NCI-H128 (cell line): ENCODE measurements around the gene AHNAK2.
A peak's percentile ranks its signal among the peaks of the same experiment; 100 is the strongest.

ENCODE experiments used
- DNase-seq: peaks from one replicate; lab custom pipeline; 2025; ENCODE audit not compliant: unreplicated experiment; lab: John Stamatoyannopoulos, UW

Gene AHNAK2

DNA sequence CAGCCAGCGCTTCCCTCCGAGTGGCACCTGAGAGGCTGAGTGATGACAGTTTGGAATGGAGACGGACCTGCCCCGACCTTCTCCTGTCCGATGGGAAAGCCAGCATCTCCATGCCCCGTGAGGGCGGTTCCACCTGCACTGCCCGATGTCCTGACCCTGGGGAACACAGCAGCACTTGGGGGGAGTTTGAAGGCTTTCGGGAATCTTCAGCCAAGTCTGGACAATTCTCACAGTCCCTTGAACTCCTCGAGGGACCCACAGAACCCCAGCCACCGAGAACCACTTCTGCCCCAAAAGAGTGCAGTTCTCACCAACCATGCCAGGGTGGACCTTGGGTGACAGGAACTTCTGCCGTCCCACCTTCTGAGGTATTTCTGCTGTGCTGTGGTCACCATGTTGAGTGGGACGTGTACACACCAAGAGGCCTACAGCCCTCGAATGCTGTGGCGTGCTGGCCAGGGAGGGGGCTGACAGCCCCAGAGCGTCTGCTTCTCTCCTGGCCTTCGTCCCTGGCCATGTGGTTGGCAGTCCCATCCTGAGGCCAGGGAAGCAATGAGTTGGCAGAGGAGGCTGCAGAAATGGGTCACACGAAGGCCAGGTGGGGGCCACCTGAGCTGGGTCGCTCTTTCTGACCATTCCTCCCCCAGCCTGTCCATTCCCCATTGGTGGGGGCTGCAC, 8.5 kb upstream of the AHNAK2 start:
- DNase-seq: no peak

DNA sequence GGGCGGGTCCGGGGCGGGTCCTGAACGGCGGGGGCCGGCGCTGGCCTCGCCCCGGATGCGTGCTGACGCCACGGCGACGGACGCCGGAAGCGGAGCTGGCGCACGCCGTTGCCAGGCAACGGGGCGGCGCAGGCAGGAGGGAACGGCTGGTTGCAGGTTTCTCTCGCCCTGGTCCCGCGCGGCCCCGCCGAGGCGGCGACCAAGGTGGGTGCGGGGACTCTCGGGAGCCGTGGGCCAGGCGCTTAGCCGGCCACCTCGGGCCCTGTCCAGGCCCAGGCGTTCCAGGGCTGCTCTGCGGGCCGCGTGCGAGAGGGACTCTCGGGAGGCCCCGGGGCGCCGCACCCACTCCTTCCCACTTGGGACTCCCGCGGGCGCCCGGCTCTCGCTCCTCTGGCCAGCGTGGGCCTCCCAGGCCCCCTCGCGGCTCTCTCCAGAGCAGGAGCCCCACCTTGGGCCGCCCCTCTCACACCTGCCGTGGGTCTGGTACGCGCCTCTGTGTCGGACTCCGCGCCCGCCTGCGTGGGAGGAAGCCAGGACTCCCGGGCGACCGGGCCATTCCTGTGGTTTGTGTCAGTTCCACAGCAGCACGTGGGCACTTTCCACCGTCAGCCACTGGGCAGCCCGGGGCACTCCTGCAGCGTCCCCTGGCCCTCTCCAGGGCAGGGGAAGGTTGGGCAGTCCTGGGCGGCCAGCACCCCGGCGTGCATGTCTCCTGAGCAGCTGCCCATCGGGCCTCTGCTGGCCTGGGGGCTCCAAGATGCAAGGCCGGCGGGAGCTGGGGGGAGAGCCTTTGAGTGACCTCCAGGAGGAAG, 7.7 kb upstream of the AHNAK2 start, which contains the start of gene CLBA1:
CLBA1 (plus strand) TSS at position 114 of the 812 bp plus-strand sequence; CDS start at position 758, 644 bp downstream.
- DNase-seq: peak; percentile 83

DNA sequence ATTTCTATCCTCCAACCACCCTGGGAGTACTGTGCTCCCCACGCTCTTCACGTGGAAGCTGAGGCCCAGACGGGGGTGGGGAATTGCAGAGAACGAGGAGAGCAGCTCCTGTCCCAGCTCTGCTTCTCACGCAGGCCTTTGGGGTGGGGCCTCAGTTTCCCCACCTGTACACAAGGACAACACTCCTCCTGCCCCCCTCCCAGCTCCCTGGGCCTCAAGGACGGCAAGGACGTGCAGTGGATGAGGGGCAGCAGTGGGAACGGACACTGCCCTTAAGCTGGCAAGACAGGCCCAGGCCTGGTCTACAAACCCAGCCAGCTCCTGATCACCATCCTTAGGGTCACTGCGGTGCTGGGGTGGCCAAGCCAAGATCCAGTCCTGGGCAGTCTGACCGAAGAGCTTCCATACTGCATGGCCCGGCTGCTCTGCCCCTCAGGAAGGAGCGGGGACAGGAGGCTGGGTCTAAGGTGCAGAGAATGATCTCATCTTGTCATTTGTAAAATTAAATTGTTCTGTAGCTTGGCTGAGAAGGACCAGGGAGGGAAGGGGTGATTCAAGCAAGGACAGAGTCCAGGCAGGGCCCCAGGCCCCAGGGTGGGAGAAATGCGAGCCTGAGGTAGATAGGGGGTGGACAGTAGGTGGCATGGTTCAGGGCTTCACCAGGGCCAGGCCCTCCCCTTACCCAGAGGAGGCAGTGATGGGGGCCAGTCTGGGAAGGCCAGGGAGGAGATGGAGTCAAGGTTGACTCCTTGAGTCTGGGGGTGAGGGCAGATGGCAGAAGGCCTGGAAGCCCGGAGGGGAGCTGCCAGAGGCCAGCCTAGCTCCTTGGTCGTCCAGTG, 6.1 kb upstream of the AHNAK2 start:
- no peak for DNase-seq

DNA sequence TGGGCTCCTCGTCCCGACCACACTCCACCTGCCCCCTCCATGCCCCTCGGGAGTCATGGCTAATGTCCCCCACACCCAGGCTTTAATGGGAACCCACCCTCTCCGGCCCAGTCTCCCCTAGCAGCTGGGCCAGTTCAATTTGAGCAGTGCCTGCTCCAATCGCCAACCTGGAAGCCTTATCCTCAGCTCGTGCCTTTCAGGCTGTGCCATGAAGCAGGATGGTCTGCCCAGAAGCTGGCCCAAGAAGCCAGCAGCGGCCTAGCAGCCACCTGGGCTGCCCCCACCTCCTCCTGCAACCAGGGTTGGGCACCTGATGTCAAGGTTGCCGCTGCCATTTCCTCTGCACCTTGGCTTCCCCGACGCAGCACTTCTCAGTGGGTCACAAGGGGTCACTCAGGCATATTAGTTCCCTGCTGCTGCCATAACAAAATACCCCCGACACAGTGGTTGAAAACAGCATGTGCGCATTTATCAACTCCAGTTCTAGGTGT, 5.1 kb upstream of the AHNAK2 start:
- no peak for DNase-seq

DNA sequence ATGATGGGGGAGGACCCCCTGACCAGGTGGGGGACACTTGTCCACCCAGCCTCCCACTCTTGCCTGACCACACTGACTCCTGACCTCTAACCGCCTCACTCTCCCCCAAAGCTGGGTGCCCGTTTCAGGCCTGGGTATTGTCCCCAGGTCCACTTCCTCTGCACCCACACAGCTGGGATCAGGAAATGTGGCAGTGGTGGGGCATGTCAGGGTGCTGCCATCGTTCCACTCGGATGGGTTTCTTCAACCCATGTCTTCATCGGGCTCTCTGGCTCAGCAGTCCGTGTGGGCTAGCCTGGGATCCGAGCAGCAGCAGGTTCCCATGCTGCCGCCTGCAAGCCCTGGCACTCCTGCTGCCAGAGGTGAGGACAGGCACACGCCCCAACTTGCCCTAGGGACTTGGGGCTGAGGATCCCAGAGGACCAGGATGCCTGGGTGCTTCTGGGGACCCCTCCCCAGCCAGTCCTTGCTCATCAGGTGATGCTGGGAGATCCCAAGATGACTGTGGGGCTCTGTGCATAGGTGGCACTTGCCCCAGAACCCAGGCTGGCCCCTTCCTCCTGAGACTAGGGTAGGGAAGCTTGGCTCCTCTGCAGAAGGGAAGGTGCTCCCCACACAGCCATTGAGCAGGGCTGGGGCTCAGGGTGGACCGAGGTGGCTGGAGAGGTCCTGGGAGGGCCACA, 4.5 kb upstream of the AHNAK2 start:
- no peak for DNase-seq

DNA sequence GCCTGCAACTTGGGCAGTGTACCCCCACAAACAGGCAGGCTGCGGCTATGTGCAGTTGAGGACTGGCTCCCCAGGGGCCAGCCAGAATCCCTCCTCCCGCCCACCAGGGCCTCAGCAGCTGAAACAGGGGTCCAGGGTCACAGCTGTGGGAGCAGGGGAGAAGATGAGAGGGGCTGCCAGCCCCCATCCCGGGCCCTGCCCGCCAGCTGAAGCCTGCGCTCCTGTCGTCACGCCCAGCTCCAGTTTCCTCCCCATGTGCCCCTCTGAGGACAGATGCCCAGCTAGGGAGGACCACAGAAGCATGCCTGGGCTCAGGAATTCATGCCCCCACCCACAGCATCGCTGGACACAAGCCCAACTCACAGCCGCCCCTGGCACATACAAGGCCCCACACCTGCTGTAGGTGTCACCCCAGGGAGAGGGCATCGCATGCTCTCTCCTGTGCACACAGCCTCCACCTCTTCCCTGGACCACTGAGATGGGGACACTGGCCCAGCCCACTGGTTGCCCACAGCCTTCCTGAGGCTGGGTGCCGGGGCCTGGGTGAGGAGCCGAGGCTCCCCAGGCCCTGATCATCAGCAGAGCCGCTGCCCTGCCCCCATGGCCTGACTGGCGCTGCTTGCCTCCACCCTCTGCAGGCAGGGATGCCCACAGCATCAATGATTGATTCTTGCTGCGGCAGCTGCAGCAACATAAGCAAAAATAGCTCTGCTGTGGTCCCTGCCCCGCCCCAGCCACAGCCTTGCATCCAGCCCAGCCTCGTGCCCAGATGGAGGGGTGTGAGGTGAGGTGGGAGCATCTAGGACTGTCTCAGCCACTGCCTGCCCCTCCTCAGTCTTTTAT, 3.7 kb upstream of the AHNAK2 start:
- DNase-seq: no peak

DNA sequence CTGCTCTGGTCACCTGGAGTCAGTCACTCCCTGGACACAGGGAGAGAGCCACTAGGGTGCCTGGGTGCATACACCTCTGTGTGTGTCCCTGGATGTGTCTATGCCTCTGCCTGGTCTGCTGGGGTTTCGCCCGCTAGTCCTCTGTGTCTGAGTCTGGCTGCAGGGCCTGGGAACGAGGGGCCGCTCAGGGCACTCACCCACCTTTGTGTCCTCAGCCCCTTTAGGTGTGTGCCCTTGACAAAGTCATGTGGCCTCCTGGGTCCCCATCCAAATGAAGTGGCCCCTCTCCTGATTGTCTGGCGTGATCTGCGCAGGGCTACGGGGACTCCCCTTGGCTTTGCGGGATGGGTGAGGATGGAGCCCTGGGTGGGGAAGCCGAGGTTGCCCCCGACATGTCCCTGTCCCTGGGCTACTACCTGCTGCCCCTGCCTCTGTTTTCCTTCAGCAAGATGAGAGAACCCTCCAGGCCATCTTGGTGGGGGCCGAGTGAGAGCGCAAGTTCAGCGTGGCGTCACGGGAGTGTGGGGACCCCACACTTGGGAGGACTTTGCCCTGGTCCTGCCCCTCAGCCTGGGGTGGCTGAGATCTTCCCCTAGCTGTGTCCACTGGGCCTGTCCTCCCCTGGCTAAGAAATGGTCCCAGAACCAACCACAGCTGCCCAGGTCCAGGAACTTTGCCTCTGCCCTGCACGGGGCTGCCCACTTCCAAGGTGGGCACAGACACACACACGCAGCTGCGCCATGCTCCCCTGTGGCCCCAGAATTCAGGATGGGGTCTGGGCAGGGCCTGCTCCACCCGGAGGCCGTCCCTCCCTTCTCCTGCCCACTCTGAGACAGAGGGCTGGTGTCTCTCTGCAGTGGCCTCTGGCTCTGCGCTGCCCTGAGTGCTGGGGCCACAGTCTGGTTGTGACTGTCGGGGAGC, 2.7 kb upstream of the AHNAK2 start:
- DNase-seq: no peak

DNA sequence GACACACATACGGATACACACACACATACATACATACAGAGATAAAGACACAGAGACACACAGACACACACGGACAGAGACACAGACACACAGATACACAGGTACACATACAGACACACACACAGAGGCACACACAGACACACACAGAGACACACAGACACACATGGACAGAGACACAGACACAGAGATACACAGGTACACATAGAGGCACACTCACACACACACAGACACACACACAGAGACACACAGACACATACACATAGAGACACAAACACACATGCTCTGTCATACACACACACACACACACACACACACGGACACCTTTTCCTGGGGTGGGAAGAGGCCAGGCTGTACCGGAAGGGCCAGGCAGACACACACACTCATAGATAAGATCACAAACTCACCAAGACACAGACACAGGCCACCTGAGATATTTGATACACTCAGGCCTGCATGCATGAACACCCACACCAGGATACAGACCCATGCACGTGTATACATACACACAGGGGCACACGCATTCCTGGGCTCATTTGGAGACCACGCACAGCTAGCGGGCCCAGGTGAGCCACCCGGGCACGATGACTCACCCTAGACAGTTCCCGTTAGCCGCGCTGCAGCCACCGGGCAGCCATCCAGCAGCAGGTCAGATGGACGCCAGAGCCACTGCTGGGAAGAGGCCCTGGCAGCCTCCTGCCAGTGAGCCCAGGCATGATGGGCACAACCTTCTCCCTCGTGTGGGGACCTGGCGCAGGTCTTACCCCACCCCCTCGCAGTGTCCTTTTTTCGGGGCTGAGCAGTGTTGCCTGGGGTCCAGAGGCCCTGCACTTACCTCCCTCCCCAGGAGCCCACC, 1.8 kb upstream of the AHNAK2 start:
- no peak for DNase-seq

DNA sequence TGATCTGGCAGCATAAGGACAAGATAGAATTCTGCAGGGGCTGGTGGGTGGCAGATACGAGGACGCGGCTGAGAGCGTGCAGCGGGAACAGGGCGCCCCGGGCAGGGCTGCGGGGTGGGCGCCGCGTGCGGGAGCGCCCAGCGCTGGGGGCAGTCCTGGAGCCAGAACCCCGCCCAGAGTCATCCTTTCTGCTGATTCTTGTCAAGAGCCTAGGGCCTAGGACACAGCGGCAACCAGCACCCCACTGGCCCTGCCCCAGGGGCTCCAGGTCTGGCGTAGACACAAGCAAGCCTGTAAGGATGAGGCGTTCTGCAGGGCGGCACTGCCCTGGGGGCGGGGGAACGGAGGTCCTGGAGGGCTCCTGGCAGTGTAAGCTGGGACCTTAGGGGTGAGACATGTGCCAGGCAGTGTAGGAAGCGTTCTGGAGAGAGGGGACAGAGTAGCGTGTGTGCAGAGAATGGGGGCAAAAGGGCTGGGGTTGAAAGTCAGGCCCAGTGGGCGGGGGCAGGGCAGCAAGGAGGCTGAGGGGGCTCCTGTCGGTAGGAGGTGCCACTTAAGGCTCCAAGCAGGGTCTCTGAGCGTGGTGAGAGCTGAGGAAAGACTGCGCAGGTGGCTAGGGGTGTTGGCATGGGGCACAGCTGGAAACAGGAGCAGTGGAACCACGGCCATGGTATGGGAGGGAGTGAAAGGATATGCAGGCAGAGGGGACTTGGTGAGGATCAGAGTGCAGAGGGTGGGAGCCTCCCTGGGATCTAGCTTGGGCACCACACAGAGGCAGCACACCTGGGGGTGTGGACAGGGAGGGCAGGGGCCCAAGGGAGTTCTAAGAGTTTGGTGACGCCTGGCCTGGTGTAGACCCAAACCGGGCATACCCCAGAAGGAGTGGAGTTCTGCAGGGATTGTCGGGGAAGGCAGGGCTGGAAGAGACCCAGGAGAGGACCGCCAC, 845 bp upstream of the AHNAK2 start:
- DNase-seq: no peak

DNA sequence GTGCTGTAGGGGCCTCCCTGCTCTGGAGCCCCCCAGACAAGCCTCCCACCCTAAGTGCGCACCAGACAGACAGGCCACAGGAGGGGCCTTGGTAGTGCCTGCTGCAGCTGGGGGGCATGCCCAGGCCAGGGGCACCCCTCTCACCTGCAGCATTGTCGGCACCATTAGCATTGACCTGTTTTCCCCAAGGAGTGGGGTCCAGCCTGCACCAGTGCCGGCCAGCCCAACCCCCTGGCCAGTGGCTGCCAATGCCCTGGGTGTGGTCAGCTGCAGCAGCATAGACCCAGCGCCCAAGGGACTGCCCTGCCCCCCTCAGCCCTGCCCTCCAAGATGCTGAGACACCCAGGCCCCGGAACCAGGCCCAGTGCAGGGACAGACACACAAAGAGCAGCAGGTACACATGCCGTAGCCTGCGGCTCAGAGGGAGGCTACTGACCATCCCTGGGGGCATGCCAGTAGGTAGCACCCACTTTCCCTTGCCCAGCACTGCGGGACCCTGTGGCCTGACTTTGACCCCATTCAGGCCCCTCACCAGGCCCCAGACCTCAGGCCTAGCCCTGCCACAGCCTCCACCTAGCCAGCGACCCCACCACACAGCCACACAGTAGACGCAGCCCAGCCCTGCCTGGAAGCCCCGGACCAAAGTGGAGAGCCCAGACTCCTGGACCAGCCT, 1.0 kb downstream of the AHNAK2 start:
- no peak for DNase-seq

DNA sequence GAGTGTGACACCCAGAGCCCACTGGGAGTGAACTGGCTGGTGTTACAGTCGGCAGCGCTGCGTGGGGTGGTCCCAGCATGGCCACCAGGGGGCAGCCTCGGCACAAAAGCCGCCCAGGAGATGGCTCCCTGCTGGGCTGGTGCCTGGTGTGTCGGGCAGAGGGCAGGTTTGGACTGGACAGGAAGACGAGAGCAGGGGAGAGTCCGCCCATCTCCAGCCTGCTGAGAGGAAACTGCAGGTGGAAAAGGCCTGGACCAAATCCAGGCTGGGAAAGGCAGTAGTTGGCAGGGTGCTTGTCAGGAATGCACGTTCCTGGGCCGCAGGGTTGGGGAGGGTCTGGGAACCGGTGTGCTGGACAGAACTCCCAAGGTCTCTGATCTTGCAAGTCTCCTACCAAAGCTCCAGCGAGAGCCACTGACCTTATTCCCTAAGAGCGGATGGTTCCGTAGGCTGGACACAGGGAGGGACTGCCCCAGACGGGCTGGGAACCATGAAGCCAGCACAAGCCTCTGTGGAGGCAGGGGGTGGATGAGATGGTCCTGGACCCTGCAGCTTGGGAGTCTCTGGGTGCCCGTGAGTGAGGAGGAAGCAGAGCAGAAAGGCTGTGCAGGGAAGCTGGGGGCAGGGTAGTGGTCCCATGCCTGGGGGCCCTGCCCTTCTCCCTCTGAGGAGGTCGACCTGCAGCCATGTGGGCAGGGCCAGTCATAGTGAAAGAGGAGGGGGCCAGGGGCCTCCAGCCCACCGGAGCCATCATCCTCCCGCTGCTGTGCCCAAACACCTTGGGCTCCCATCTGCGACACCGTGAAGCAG, 1.8 kb downstream of the AHNAK2 start:
- DNase-seq: no peak

DNA sequence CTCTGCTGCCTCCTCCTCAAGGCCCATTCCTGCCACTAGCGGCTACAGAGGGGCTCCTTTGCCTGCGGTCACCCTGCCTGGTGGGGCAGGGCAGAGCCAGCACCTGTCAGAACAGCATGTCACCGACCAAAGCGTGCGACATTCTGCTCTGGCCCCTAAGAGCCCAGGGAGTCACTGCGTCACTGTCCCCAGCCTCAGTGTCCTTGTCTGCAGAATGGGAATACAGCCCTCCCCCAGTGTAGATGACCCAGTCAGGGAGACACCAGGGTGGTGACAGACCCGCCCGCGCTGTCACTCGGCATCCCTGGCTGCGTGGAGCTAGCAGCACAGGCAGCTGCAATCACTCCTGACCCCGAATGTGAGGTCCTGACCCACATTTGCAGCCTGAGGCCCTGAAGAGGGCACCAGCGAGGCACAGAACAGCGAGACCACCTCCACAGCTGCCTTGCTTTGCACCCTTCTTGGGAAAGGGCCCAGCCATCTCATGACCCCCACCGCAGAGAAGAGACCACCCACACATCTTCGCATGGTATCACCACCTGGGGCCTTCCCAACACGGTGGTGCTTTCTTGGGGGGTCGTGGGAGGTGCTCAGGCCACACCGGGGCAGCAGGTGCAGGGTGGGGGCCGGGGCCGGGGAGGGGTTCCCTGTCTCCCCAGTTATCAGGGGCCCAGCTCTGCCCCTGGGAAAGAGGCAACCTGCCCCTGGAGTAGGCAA, 2.5 kb downstream of the AHNAK2 start:
- no peak for DNase-seq

DNA sequence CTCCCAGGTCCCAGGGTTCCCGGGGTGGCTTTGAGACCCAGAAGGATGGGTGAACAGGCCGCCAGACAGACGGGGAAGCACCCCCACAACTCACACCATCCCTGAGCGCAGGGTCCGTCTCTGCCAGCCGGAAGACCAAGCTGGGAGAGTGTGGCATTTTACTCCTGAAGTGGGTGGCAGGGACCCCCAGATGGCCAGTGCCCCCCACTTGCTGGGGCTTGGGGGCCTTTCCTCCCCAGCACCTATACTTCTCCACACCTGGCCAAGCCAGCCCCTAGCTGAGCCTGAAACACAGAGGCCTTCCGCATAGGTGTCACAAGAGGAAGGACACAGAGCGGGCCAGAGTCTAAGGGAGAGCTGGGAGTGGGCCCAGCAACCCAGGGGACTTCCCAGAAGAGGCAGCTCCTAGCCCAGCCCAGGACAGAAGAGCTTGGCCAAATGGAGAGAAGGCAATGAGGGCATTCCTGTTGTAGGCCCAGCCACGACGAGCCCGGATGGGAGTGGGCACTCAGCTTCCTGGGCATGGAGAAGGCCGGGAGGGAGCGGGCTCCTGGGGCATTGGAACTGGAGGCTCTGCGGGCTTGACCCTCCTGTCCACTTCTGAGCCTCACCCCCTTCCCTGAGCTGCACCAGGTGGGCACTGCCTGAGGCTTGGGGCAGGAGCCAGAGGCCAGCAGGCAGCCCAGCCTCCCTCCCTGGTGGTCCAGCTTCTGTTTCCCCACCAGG, 3.3 kb downstream of the AHNAK2 start:
- DNase-seq: no peak

DNA sequence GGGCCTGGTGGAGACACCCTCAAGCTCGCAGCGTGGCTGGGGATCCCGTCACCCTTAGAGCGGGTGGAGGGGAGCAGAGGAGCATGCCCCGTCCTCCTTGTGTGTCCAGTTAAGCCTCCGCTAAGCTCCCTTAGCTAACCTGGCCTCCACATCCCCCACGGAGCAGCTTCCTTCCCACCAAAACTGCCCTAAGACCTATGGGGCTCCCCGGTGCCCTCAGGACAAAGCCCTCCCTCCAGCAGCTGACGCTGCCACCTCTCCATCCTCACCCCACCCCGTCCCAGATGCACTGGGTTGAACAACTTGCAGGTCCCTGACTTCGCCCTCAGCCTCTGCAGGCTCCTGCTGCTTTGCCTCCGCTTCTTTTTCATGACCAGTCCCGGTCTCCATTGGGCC, 4.0 kb downstream of the AHNAK2 start:
- no peak for DNase-seq
